ENCODE data around the gene USF1. TPM values are rescaled to one million over a fixed set of nuclear protein-coding genes. Genes with fewer than 3 reads are reported as not detected.

Gene USF1
- polyA plus RNA-seq, 3 donors = 6.3 to 335 (median 25.5) TPM

DNA sequence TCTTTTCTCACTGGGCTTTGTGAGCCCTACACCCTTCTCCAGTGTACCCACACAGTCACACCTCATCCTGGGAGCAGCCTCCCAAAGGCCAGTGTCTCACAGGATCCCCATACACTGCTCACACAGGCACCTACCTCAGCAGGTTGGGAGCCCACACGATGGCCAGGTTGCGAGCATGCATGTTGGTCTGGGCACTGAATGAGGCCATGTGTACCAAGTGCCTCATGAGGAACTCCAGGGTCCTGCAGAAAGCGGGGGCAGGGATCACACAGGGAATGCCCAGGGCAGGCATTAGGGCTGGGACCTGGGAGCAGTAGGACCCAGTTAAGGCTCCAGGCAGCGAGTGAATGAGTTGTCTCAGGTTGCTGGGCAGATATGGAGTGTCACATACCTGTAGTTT, 8.5 kb upstream of the USF1 start:
- TF ChIP-seq, protein P1, sequence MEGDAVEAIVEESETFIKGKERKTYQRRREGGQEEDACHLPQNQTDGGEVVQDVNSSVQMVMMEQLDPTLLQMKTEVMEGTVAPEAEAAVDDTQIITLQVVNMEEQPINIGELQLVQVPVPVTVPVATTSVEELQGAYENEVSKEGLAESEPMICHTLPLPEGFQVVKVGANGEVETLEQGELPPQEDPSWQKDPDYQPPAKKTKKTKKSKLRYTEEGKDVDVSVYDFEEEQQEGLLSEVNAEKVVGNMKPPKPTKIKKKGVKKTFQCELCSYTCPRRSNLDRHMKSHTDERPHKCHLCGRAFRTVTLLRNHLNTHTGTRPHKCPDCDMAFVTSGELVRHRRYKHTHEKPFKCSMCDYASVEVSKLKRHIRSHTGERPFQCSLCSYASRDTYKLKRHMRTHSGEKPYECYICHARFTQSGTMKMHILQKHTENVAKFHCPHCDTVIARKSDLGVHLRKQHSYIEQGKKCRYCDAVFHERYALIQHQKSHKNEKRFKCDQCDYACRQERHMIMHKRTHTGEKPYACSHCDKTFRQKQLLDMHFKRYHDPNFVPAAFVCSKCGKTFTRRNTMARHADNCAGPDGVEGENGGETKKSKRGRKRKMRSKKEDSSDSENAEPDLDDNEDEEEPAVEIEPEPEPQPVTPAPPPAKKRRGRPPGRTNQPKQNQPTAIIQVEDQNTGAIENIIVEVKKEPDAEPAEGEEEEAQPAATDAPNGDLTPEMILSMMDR (IDR thresholded peaks at IDR 0.05) = no peak
- peak overlapping the region in 3 of 7 donors; percentile 41 to 54 (median 52) for H3K27ac Mint-ChIP-seq
- peaks cover 80 to 97% of the 10 kb centered on the region in 2 donors for H3K36me3 Mint-ChIP-seq
- peaks cover 26% of the 10 kb centered on the region for H3K4me1 Mint-ChIP-seq
- H3K27me3 Mint-ChIP-seq (ENCODE audit: low read depth in 3 of 3) = no peaks in the 10 kb centered on the region
- WGBS (ENCODE audit: insufficient coverage) = 98% methylated on average over 4 of the region's 4 CpGs
- Histone ChIP-seq H3K27ac (ENCODE audit: low read depth in 1 of 2, low read length in 2 of 2) (peak overlapping the region in 1 of 2 donors; percentile 24), H3K27me3 (ENCODE audit: control insufficient read depth in 2 of 2, insufficient read depth in 2 of 2, low read length in 2 of 2) (no peaks in the 10 kb centered on the region), H3K4me2 (replicated peaks; ENCODE audit: extremely low read depth, low read length, poor library complexity, severe bottlenecking) (no peak overlapping the region), H3K9ac (ENCODE audit: insufficient read depth, low read length, poor library complexity, severe bottlenecking) (no peak overlapping the region), H3K9me3 (replicated peaks in 1 of 2; ENCODE audit: control insufficient read depth in 1 of 2, insufficient read depth in 1 of 2, low read length in 2 of 2) (no peaks in the 10 kb centered on the region), H3K79me2 (ENCODE audit: insufficient read depth, low read length) (peaks cover 92% of the 10 kb centered on the region), H3K4me1 (ENCODE audit: control insufficient read depth in 1 of 2, insufficient read depth in 2 of 2, low read length in 2 of 2) (peaks cover 8 to 24% of the 10 kb centered on the region in 2 donors), H2AFZ (ENCODE audit: insufficient read depth, low read depth, low read length, poor library complexity, severe bottlenecking) (no peak overlapping the region), H4K20me1 (ENCODE audit: insufficient read depth, low read length) (peaks cover 96% of the 10 kb centered on the region), H3K4me3 (replicated peaks in 1 of 3; ENCODE audit: low read depth in 2 of 3, low read length in 3 of 3) (no peak overlapping the region), H3K36me3 (replicated peaks in 1 of 2; ENCODE audit: control insufficient read depth in 1 of 2, insufficient read depth in 2 of 2, low read length in 2 of 2) (peaks cover 81 to 94% of the 10 kb centered on the region in 2 donors)
- intact Hi-C loops (cut with micrococcal nuclease) = loop anchor here in 1 of 2 donors (10.0 kb wide), 1 partner anchor 59 kb away; no protein-coding TSS in a partner anchor
- H3K4me3 Mint-ChIP-seq = no peak overlapping the region
- no peaks in the 10 kb centered on the region for H3K9me3 Mint-ChIP-seq
- DNase-seq = no peak

DNA sequence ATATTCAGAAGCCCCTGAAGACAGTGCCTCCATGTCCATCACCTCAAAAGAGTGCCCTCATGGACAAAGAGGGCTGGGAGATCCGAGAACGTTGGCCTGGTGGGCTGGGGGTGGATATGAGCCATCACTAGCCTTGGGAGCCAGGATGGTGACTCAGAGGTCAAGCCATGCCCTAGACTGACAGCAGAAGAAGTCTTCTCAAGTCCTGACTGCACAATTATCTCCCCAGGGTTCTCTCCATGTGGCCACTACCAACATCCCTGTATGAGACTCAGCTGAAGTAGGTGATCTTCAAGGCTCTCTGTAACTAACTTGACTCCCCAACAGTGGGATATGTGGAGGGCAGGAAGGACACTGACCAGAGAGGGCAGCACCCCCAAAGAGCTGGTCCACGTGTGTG, 7.1 kb upstream of the USF1 start:
- Histone ChIP-seq H3K9me3 (replicated peaks in 1 of 2; ENCODE audit: control insufficient read depth in 1 of 2, insufficient read depth in 1 of 2, low read length in 2 of 2) (no peaks in the 10 kb centered on the region), H4K20me1 (ENCODE audit: insufficient read depth, low read length) (peaks cover 87% of the 10 kb centered on the region), H3K4me3 (replicated peaks in 1 of 3; ENCODE audit: low read depth in 2 of 3, low read length in 3 of 3) (no peak overlapping the region), H3K79me2 (ENCODE audit: insufficient read depth, low read length) (peaks cover 83% of the 10 kb centered on the region), H3K36me3 (replicated peaks in 1 of 2; ENCODE audit: control insufficient read depth in 1 of 2, insufficient read depth in 2 of 2, low read length in 2 of 2) (peaks cover 90 to 97% of the 10 kb centered on the region in 2 donors), H3K4me1 (ENCODE audit: control insufficient read depth in 1 of 2, insufficient read depth in 2 of 2, low read length in 2 of 2) (peaks cover 21 to 37% of the 10 kb centered on the region in 2 donors), H3K9ac (ENCODE audit: insufficient read depth, low read length, poor library complexity, severe bottlenecking) (no peak overlapping the region), H2AFZ (ENCODE audit: insufficient read depth, low read depth, low read length, poor library complexity, severe bottlenecking) (no peak overlapping the region), H3K4me2 (replicated peaks; ENCODE audit: extremely low read depth, low read length, poor library complexity, severe bottlenecking) (no peak overlapping the region), H3K27me3 (ENCODE audit: control insufficient read depth in 2 of 2, insufficient read depth in 2 of 2, low read length in 2 of 2) (no peaks in the 10 kb centered on the region), H3K27ac (ENCODE audit: low read depth in 1 of 2, low read length in 2 of 2) (peak overlapping the region in 1 of 2 donors; percentile 53)
- Mint-ChIP-seq H3K9me3 (no peaks in the 10 kb centered on the region), H3K4me1 (peaks cover 38% of the 10 kb centered on the region), H3K27me3 (ENCODE audit: low read depth in 3 of 3) (no peaks in the 10 kb centered on the region), H3K4me3 (no peak overlapping the region), H3K27ac (peak overlapping the region in 5 of 7 donors; percentile 40 to 77 (median 60)), H3K36me3 (peaks cover 88 to 98% of the 10 kb centered on the region in 2 donors)
- TF ChIP-seq, protein P1 (IDR thresholded peaks at IDR 0.05) = no peak
- intact Hi-C loops (cut with micrococcal nuclease) = loop anchor here in 1 of 2 donors (10.0 kb wide), 1 partner anchor 58 kb away; no protein-coding TSS in a partner anchor
- 100% methylated on average over 2 of the region's 3 CpGs for WGBS (ENCODE audit: insufficient coverage)
- no peak for DNase-seq
